ENCODE data around the gene ATP8B1. TPM values are rescaled to one million over a fixed set of nuclear protein-coding genes. Genes with fewer than 3 reads are reported as not detected.

Gene ATP8B1
- total RNA-seq, 1 experiment from 2014 or later, result 24.8 TPM

- H3K9me2 ChIP-seq (replicated peaks; ENCODE audit: low read length), result no peaks in the 10 kb centered on the region
- TF ChIP-seq CTCF (conservative IDR thresholded peaks at IDR 0.05; ENCODE audit: low read depth, low read length) (no peak), EZH2 (IDR thresholded peaks at IDR 0.05; ENCODE audit: low read length, unreplicated experiment) (no peak), EZH2phosphoT487 (IDR thresholded peaks at IDR 0.05; ENCODE audit: borderline replicate concordance, low read length) (no peak)
- no peak overlapping the region for H3K4me3 ChIP-seq (ENCODE audit: low read length)
- DNase-seq, result no peak
- no peak overlapping the region for H2AFZ ChIP-seq (ENCODE audit: low read length)
- H3K27ac ChIP-seq (ENCODE audit: low read length), result no peak overlapping the region
- ATAC-seq, result no peak
- ChIA-PET POLR2A (ENCODE audit: unreplicated experiment) (no interaction called here), CTCF (no interaction called here)
- no peaks in the 10 kb centered on the region for H3K9me3 ChIP-seq (ENCODE audit: low read length)
- intact Hi-C loops (cut with micrococcal nuclease), result no loop called here
- no peak overlapping the region for H3K9ac ChIP-seq (ENCODE audit: low read length)
- peaks cover 3% of the 10 kb centered on the region; the same call in 1 of the 2 replicates for H4K20me1 ChIP-seq (ENCODE audit: low read length)
- H3K4me2 ChIP-seq (ENCODE audit: low read length), result no peak overlapping the region
- H3K27me3 ChIP-seq (ENCODE audit: low read length), result no peaks in the 10 kb centered on the region
- H3K4me1 ChIP-seq (ENCODE audit: insufficient read depth, low read length), result peaks cover 61% of the 10 kb centered on the region
- H3F3A ChIP-seq (ENCODE audit: low read length, unreplicated experiment), result peaks cover 3% of the 10 kb centered on the region
- BruUV-seq (replicated peaks), result no TSS peak
- peaks cover 91% of the 10 kb centered on the region for H3K79me2 ChIP-seq (ENCODE audit: low read length)
- H3K36me3 ChIP-seq (ENCODE audit: low read depth, low read length), result peaks cover 3% of the 10 kb centered on the region; the same call in 1 of the 2 replicates
These were observed 10.3 kb downstream of the ATP8B1 start for GRCh38 chr18:57792631-57793301.

GRCh38 chr18:57791911-57792310 is 11.2 kb downstream of the ATP8B1 start:
- no peak overlapping the region for H3K4me2 ChIP-seq (ENCODE audit: low read length)
- no peak overlapping the region for H3K4me3 ChIP-seq (ENCODE audit: low read length)
- H3K27me3 ChIP-seq (ENCODE audit: low read length), result no peaks in the 10 kb centered on the region
- ATAC-seq (no peak), DNase-seq (no peak)
- H3K79me2 ChIP-seq (ENCODE audit: low read length), result peaks cover 91% of the 10 kb centered on the region
- H3K9me3 ChIP-seq (ENCODE audit: low read length), result no peaks in the 10 kb centered on the region
- H3K4me1 ChIP-seq (ENCODE audit: insufficient read depth, low read length), result peaks cover 61% of the 10 kb centered on the region
- CTCF ChIA-PET, result no interaction called here
- BruUV-seq (replicated peaks), result no TSS peak
- intact Hi-C loops (cut with micrococcal nuclease), result no loop called here
- peaks cover 3% of the 10 kb centered on the region for H3F3A ChIP-seq (ENCODE audit: low read length, unreplicated experiment)
- no peak overlapping the region for H3K27ac ChIP-seq (ENCODE audit: low read length)
- H3K9ac ChIP-seq (ENCODE audit: low read length), result no peak overlapping the region
- POLR2A ChIA-PET (ENCODE audit: unreplicated experiment), result no interaction called here
- H3K9me2 ChIP-seq (replicated peaks; ENCODE audit: low read length), result no peaks in the 10 kb centered on the region
- no peak overlapping the region for H2AFZ ChIP-seq (ENCODE audit: low read length)
- no peaks in the 10 kb centered on the region; the same call in 1 of the 2 replicates for H4K20me1 ChIP-seq (ENCODE audit: low read length)
- H3K36me3 ChIP-seq (ENCODE audit: low read depth, low read length), result peaks cover 3% of the 10 kb centered on the region; the same call in 1 of the 2 replicates
- TF ChIP-seq CTCF (conservative IDR thresholded peaks at IDR 0.05; ENCODE audit: low read depth, low read length) (no peak), EZH2phosphoT487 (IDR thresholded peaks at IDR 0.05; ENCODE audit: borderline replicate concordance, low read length) (no peak), EZH2 (IDR thresholded peaks at IDR 0.05; ENCODE audit: low read length, unreplicated experiment) (no peak)

- ATAC-seq, result no peak
- H3K4me1 ChIP-seq (ENCODE audit: insufficient read depth, low read length), result peaks cover 59% of the 10 kb centered on the region
These were observed 11.9 kb downstream of the ATP8B1 start for GRCh38 chr18:57791192-57791591.

More at GRCh38 chr18:57791192-57791591, 11.9 kb downstream of the ATP8B1 start:
- ChIA-PET CTCF (no interaction called here), POLR2A (ENCODE audit: unreplicated experiment) (no interaction called here)
- no peak for DNase-seq
- Histone ChIP-seq H4K20me1 (ENCODE audit: low read length) (no peaks in the 10 kb centered on the region), H3K9me2 (replicated peaks; ENCODE audit: low read length) (no peaks in the 10 kb centered on the region), H3K9me3 (ENCODE audit: low read length) (no peaks in the 10 kb centered on the region), H3K36me3 (ENCODE audit: low read depth, low read length) (peaks cover 3% of the 10 kb centered on the region; the same call in 1 of the 2 replicates), H3K27me3 (ENCODE audit: low read length) (no peaks in the 10 kb centered on the region), H3K79me2 (ENCODE audit: low read length) (peaks cover 91% of the 10 kb centered on the region), H3K9ac (ENCODE audit: low read length) (no peak overlapping the region), H3K4me2 (ENCODE audit: low read length) (no peak overlapping the region), H3K4me3 (ENCODE audit: low read length) (no peak overlapping the region), H3K27ac (ENCODE audit: low read length) (no peak overlapping the region), H3F3A (ENCODE audit: low read length, unreplicated experiment) (peaks cover 3% of the 10 kb centered on the region), H2AFZ (ENCODE audit: low read length) (no peak overlapping the region)
- no TSS peak for BruUV-seq (replicated peaks)
- TF ChIP-seq EZH2 (IDR thresholded peaks at IDR 0.05; ENCODE audit: low read length, unreplicated experiment), result no peak
- no peak for TF ChIP-seq EZH2phosphoT487 (IDR thresholded peaks at IDR 0.05; ENCODE audit: borderline replicate concordance, low read length)
- TF ChIP-seq CTCF (conservative IDR thresholded peaks at IDR 0.05; ENCODE audit: low read depth, low read length), result no peak
- intact Hi-C loops (cut with micrococcal nuclease), result no loop called here
